ENCODE data around the gene NAV3.

NAV3 gene

GRCh38 chr12:77842430-77842829 lies 11.7 kb downstream of the NAV3 start:
- no peak overlapping the region for H3K4me3 ChIP-seq (ENCODE audit: low read length)
- H3K27ac ChIP-seq (ENCODE audit: low read depth, low read length) = no peak overlapping the region
- no peak overlapping the region for H3K4me2 ChIP-seq (ENCODE audit: low read length)
- H4K20me1 ChIP-seq (ENCODE audit: control insufficient read depth, insufficient read depth, low read depth, low read length) = no peaks in the 10 kb centered on the region
- H3K27me3 ChIP-seq (ENCODE audit: control insufficient read depth, low read length) = no peaks in the 10 kb centered on the region
- H3F3A ChIP-seq (ENCODE audit: control insufficient read depth, insufficient read depth) = peaks cover 7% of the 10 kb centered on the region
- H3K4me1 ChIP-seq (ENCODE audit: control insufficient read depth, low read length) = peaks cover 35% of the 10 kb centered on the region
- H3K36me3 ChIP-seq (ENCODE audit: control insufficient read depth, low read length) = no peaks in the 10 kb centered on the region
- no peaks in the 10 kb centered on the region for H3K9me3 ChIP-seq (ENCODE audit: control insufficient read depth, insufficient read depth, low read length)
- no peaks in the 10 kb centered on the region for H3K79me2 ChIP-seq (ENCODE audit: control insufficient read depth, low read length)
- no peak for TF ChIP-seq CTCF (IDR thresholded peaks at IDR 0.05; ENCODE audit: low read depth, low read length, poor library complexity, severe bottlenecking)
- no peak for TF ChIP-seq EZH2phosphoT487 (IDR thresholded peaks at IDR 0.05; ENCODE audit: borderline replicate concordance, low read length)
- H3K9me2 ChIP-seq (replicated peaks; ENCODE audit: control insufficient read depth, low read length) = no peaks in the 10 kb centered on the region

GRCh38 chr12:77845831-77846230 lies 15.1 kb downstream of the NAV3 start:
- peaks cover 14% of the 10 kb centered on the region for H3F3A ChIP-seq (ENCODE audit: control insufficient read depth, insufficient read depth)
- no peaks in the 10 kb centered on the region for H3K36me3 ChIP-seq (ENCODE audit: control insufficient read depth, low read length)
- no peaks in the 10 kb centered on the region for H3K27me3 ChIP-seq (ENCODE audit: control insufficient read depth, low read length)
- no peaks in the 10 kb centered on the region for H4K20me1 ChIP-seq (ENCODE audit: control insufficient read depth, insufficient read depth, low read depth, low read length)
- H3K27ac ChIP-seq (ENCODE audit: low read depth, low read length) = peak overlapping the region; percentile 91
- no peak overlapping the region for H3K4me3 ChIP-seq (ENCODE audit: low read length)
- H3K9me3 ChIP-seq (ENCODE audit: control insufficient read depth, insufficient read depth, low read length) = no peaks in the 10 kb centered on the region
- no peak overlapping the region for H3K4me2 ChIP-seq (ENCODE audit: low read length)
- peaks cover 55% of the 10 kb centered on the region for H3K4me1 ChIP-seq (ENCODE audit: control insufficient read depth, low read length)
- no peaks in the 10 kb centered on the region for H3K79me2 ChIP-seq (ENCODE audit: control insufficient read depth, low read length)
- H3K9me2 ChIP-seq (replicated peaks; ENCODE audit: control insufficient read depth, low read length) = no peaks in the 10 kb centered on the region
- no peak for TF ChIP-seq CTCF (IDR thresholded peaks at IDR 0.05; ENCODE audit: low read depth, low read length, poor library complexity, severe bottlenecking)
- TF ChIP-seq EZH2phosphoT487 (IDR thresholded peaks at IDR 0.05; ENCODE audit: borderline replicate concordance, low read length) = no peak

- H3K4me3 ChIP-seq (ENCODE audit: low read length) = peak overlapping the region; percentile 70
- H3K4me1 ChIP-seq (ENCODE audit: control insufficient read depth, low read length) = peaks cover 46% of the 10 kb centered on the region
- no peaks in the 10 kb centered on the region for H3K9me3 ChIP-seq (ENCODE audit: control insufficient read depth, insufficient read depth, low read length)
- H4K20me1 ChIP-seq (ENCODE audit: control insufficient read depth, insufficient read depth, low read depth, low read length) = no peaks in the 10 kb centered on the region
- no peaks in the 10 kb centered on the region for H3K27me3 ChIP-seq (ENCODE audit: control insufficient read depth, low read length)
- peak overlapping the region; percentile 91 for H3K27ac ChIP-seq (ENCODE audit: low read depth, low read length)
- peaks cover 14% of the 10 kb centered on the region for H3F3A ChIP-seq (ENCODE audit: control insufficient read depth, insufficient read depth)
- H3K36me3 ChIP-seq (ENCODE audit: control insufficient read depth, low read length) = no peaks in the 10 kb centered on the region
- TF ChIP-seq EZH2phosphoT487 (IDR thresholded peaks at IDR 0.05; ENCODE audit: borderline replicate concordance, low read length) (no peak), CTCF (IDR thresholded peaks at IDR 0.05; ENCODE audit: low read depth, low read length, poor library complexity, severe bottlenecking) (no peak)
- H3K79me2 ChIP-seq (ENCODE audit: control insufficient read depth, low read length) = no peaks in the 10 kb centered on the region
- H3K9me2 ChIP-seq (replicated peaks; ENCODE audit: control insufficient read depth, low read length) = no peaks in the 10 kb centered on the region
- peak overlapping the region; percentile 89 for H3K4me2 ChIP-seq (ENCODE audit: low read length)
Observed at GRCh38 chr12:77847060-77847541, 16.4 kb downstream of the NAV3 start.
